Lung (tissue), 12 donors: ENCODE results near the gene C17orf107. TPM values are rescaled to one million over a fixed set of nuclear protein-coding genes. Genes with fewer than 3 reads are reported as not detected.

Experiments
- ATAC-seq: fragments of 200-7000 bp; cut with Tn5 transposase; one replicate; pipeline ENCODE4 v1.9.1; 2020; ENCODE audit warnings: moderate number of reproducible peaks; ENCODE audit not compliant: insufficient read depth, low FRiP score
- DNase-seq, 3 donors: peaks; one replicate each; pipeline ENCODE4 v3.0.0-alpha.2; 2013 to 2017
- H3K27ac ChIP-seq, 2 donors: one replicate each; pipeline ENCODE4 v1.5.1; 2013; ENCODE audit warnings: mild to moderate bottlenecking in 2 of 2, moderate library complexity in 2 of 2, control low read depth in 1 of 2, inconsistent platforms in 1 of 2, low read depth in 1 of 2, low read length in 1 of 2
- H3K27me3 ChIP-seq, 3 donors: one replicate each; pipeline ENCODE4 v1.5.1; 2013; ENCODE audit warnings: low read length in 2 of 3; ENCODE audit not compliant: control insufficient read depth in 3 of 3, insufficient read depth in 3 of 3
- H3K36me3 ChIP-seq, 4 donors: one replicate each; pipeline ENCODE4 v1.5.1; 2013; ENCODE audit warnings: low read length in 4 of 4, mild to moderate bottlenecking in 1 of 4, moderate library complexity in 1 of 4; ENCODE audit not compliant: control insufficient read depth in 4 of 4, insufficient read depth in 4 of 4
- H3K4me1 ChIP-seq, 5 donors: one replicate each; pipeline ENCODE4 v1.5.1; 2013; ENCODE audit warnings: low read length in 5 of 5, mild to moderate bottlenecking in 2 of 5, moderate library complexity in 1 of 5; ENCODE audit not compliant: control insufficient read depth in 5 of 5, insufficient read depth in 5 of 5
- H3K4me3 ChIP-seq: one replicate; pipeline ENCODE4 v1.5.1; 2013; ENCODE audit warnings: mild to moderate bottlenecking, control low read depth, moderate library complexity
- H3K9ac ChIP-seq, 2 donors: one replicate each; pipeline ENCODE4 v1.5.1; 2013; ENCODE audit warnings: low read length in 2 of 2, control low read depth in 1 of 2; ENCODE audit not compliant: insufficient read depth in 1 of 2
- H3K9me3 ChIP-seq, 4 donors: one replicate each; pipeline ENCODE4 v1.5.1; 2013; ENCODE audit warnings: low read length in 3 of 4, mild to moderate bottlenecking in 1 of 4, moderate library complexity in 1 of 4; ENCODE audit not compliant: control insufficient read depth in 4 of 4, insufficient read depth in 3 of 4
- CTCF ChIP-seq: IDR thresholded peaks from 2 replicates; pipeline ENCODE4 v1.5.1; 2012; ENCODE audit warnings: mild to moderate bottlenecking; ENCODE audit errors: control extremely low read depth, extremely low read depth
- WGBS, 2 donors: extraction: QIAGEN DNeasy Blood & Tissue Kit; methylation state at CpG; one replicate each; pipeline ENCODE4 v1.1.7; 2013; 5-methylcytosine and 5-hydroxymethylcytosine counted together
- polyA plus RNA-seq, 2 donors: library from polyadenylated mRNA; stranded (reverse); fragments of 200-250 nt; gene quantifications; one replicate each; pipeline ENCODE4 v1.2.1, GENCODE V29; 2013
- total RNA-seq, 2 donors: library from RNA; depleted of rRNA in 1 of 2; stranded (reverse); fragments of >200 nt in 1 of 2; gene quantifications; one replicate each; pipeline ENCODE4 v1.2.1, GENCODE V29; 2014 to 2021
- donor health status: control.
- donor health status: control.
- donor health status: Bipolar disorder and iron deficiency.
- donor health status: healthy.
- donor health status: DM: yes; HTN: yes; CAD: no.

Gene C17orf107
- total and polyA plus RNA-seq, 4 donors, result 1.3 to 4.5 (median 2.8) TPM

- Histone ChIP-seq H3K4me1 (peaks cover 0 to 13% (median 9%) of the 10 kb centered on the region in 5 donors), H3K9me3 (no peaks in the 10 kb centered on the region), H3K36me3 (peaks cover 0 to 52% (median 22%) of the 10 kb centered on the region in 4 donors), H3K4me3 (no peak overlapping the region), H3K27ac (no peak overlapping the region), H3K9ac (no peak overlapping the region), H3K27me3 (peaks cover 0 to 37% (median 10%) of the 10 kb centered on the region in 3 donors)
- no peak for ATAC-seq
- 81 to 87% methylated on average over 10 of the region's 10 CpGs for WGBS, 2 donors
- TF ChIP-seq CTCF, result no peak
- no peak for DNase-seq
These were observed 2.1 kb upstream of the C17orf107 start for GRCh38 chr17:4897198-4897687.

DNA sequence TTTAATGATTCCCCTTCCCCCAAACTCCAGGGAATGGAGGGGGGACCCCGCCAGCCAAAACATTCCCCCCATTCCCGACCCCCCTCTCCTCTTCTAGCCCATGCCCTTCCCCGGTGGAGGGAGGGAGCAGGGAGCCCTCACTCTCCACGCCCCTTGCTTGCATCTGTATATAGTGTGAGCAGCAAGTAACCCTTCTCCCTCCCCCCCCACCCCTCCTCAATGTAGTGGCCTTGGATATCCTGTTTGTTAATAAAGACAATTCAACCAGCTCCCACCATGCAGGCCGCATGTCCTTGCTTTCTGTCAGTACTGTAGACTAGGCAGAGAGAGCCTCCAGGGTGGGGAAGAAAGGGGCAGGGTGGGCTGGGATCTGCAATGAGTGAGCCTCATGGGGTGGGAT lies 1.6 kb upstream of the C17orf107 start:
- Histone ChIP-seq H3K4me1 (peaks cover 0 to 15% (median 9%) of the 10 kb centered on the region in 5 donors), H3K4me3 (no peak overlapping the region), H3K27me3 (peaks cover 0 to 39% (median 10%) of the 10 kb centered on the region in 3 donors), H3K9ac (no peak overlapping the region), H3K27ac (no peak overlapping the region), H3K9me3 (no peaks in the 10 kb centered on the region), H3K36me3 (peaks cover 0 to 46% (median 20%) of the 10 kb centered on the region in 4 donors)
- 71 to 83% methylated on average over 5 of the region's 5 CpGs for WGBS, 2 donors
- ATAC-seq (no peak), DNase-seq (no peak)
- no peak for TF ChIP-seq CTCF

GRCh38 chr17:4898351-4898750 lies 985 bp upstream of the C17orf107 start:
- Histone ChIP-seq H3K36me3 (peaks cover 0 to 41% (median 16%) of the 10 kb centered on the region in 4 donors), H3K9me3 (no peaks in the 10 kb centered on the region), H3K27me3 (peaks cover 0 to 39% (median 12%) of the 10 kb centered on the region in 3 donors), H3K4me1 (peaks cover 0 to 15% (median 9%) of the 10 kb centered on the region in 5 donors), H3K27ac (no peak overlapping the region), H3K9ac (no peak overlapping the region), H3K4me3 (no peak overlapping the region)
- ATAC-seq, result no peak
- 88 to 89% methylated on average over 8 of the region's 8 CpGs for WGBS, 2 donors
- no peak for TF ChIP-seq CTCF
- no peak for DNase-seq

DNA sequence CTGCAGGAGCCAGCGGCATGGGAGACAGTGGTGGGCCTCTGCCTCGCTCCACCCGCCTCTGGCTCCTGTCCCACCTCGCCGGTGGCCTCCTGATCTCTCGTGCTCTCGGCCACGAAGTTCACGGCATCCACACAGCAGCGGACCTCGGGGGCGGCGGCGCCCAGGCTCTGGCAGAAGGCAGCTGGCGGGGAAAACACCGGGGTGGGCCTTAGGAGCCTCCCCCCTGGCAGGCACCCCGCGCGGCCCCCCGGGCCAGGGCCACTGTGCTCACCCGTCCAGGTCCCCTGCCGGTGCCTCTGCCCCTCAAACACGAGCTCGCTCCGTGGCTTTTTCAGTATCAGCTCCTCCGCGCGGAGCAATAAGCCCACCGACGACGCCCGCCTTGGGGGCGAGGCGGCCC lies 409 bp upstream of the C17orf107 start:
- DNase-seq, result no peak
- Histone ChIP-seq H3K36me3 (peaks cover 0 to 35% (median 14%) of the 10 kb centered on the region in 4 donors), H3K27me3 (peaks cover 0 to 39% (median 14%) of the 10 kb centered on the region in 3 donors), H3K9ac (no peak overlapping the region), H3K4me1 (peaks cover 0 to 15% (median 9%) of the 10 kb centered on the region in 5 donors), H3K4me3 (no peak overlapping the region), H3K9me3 (no peaks in the 10 kb centered on the region), H3K27ac (no peak overlapping the region)
- no peak for ATAC-seq
- TF ChIP-seq CTCF, result no peak
- WGBS, 2 donors, result 34 to 36% methylated on average over 29 to 34 of the region's 34 CpGs
